Activated CD8-positive, alpha-beta T cell treated with anti-CD3 and anti-CD28 coated beads for 36 hours (primary cell): ENCODE data around the gene GKN2. TPM values are rescaled to one million over a fixed set of nuclear protein-coding genes. Genes with fewer than 3 reads are reported as not detected.

Experiments used
- ATAC-seq: fragments of 200-7000 bp; cut with Tn5 transposase; one replicate; pipeline ENCODE4 v1.10.0; 2021; ENCODE audit warnings: mild to moderate bottlenecking, moderate library complexity
- CTCF ChIA-PET: fragments of 350-600 bp; sonication (Branson Sonifier 250); formaldehyde crosslinking; loops from one replicate; lab custom pipeline; 2021; ENCODE audit warnings: antibody characterized with exemption; lab: Charles Lee
- POLR2A ChIA-PET: fragments of 350-600 bp; sonication (Branson Sonifier 250); formaldehyde crosslinking; loops from one replicate; lab custom pipeline; 2021; ENCODE audit warnings: antibody characterized with exemption; lab: Charles Lee
- DNase-seq: peaks from one replicate; pipeline ENCODE4 v3.0.0-alpha.2; 2020
- H3K27ac Mint-ChIP-seq: one replicate; pipeline ENCODE4 v1.8.0; 2021; ENCODE audit warnings: mild to moderate bottlenecking, mixed read lengths
- H3K27me3 Mint-ChIP-seq: one replicate; pipeline ENCODE4 v1.8.0; 2021; ENCODE audit warnings: mixed read lengths
- H3K36me3 Mint-ChIP-seq: one replicate; pipeline ENCODE4 v1.8.0; 2021; ENCODE audit warnings: low read depth, mixed read lengths
- H3K4me1 Mint-ChIP-seq: one replicate; pipeline ENCODE4 v1.8.0; 2021; ENCODE audit warnings: low read depth, mixed read lengths
- H3K4me3 Mint-ChIP-seq: one replicate; pipeline ENCODE4 v1.8.0; 2021; ENCODE audit warnings: mild to moderate bottlenecking, moderate library complexity, mixed read lengths
- H3K9me3 Mint-ChIP-seq: one replicate; pipeline ENCODE4 v1.8.0; 2021; ENCODE audit warnings: mixed read lengths
- CTCF ChIP-seq: fragments of 200-600 bp; IDR thresholded peaks from one replicate; pipeline ENCODE4 v1.8.0; 2022; ENCODE audit warnings: antibody characterized with exemption, mild to moderate bottlenecking
- intact Hi-C: fragments of 100-400 bp; cut with micrococcal nuclease; formaldehyde crosslinking; loops from one replicate; pipeline ENCODE4 v1.10.0; 2022
- total RNA-seq, 2 experiments: library from RNA; stranded (reverse); gene quantifications; one replicate each; pipeline ENCODE4 v1.2.3, GENCODE V29; 2021

GKN2 gene
- total RNA-seq, 2 experiments from 2014 or later, result not detected

- CTCF ChIA-PET, result interaction anchor here (1.0 to 3.9 kb wide), 7 partner anchors 11 to 452 kb away, joined by 3 to 39 read pairs (median 4); no protein-coding TSS in a partner anchor
- no peak for ATAC-seq
- Mint-ChIP-seq H3K27me3 (no peaks in the 10 kb centered on the region), H3K4me1 (peaks cover 4% of the 10 kb centered on the region), H3K4me3 (no peak overlapping the region), H3K27ac (no peak overlapping the region), H3K9me3 (no peaks in the 10 kb centered on the region), H3K36me3 (no peaks in the 10 kb centered on the region)
- POLR2A ChIA-PET, result interaction anchor here (0.9 kb wide), 1 partner anchor 26 kb away, joined by 3 read pairs; no protein-coding TSS in a partner anchor
- intact Hi-C loops, result no loop called here
- no peak for DNase-seq
- no peak for TF ChIP-seq CTCF
Measured at GRCh38 chr2:68915393-68915792, 37.3 kb downstream of the GKN2 start.

- no peak overlapping the region for H3K4me3 Mint-ChIP-seq
- ChIA-PET POLR2A (interaction anchor here (1.1 kb wide), 1 partner anchor 197 kb away, joined by 3 read pairs; no protein-coding TSS in a partner anchor), CTCF (interaction anchor here (0.7 to 3.9 kb wide), 5 partner anchors 13 to 450 kb away, joined by 3 to 39 read pairs (median 11); no protein-coding TSS in a partner anchor)
- ATAC-seq (no peak), DNase-seq (no peak)
- TF ChIP-seq CTCF, result no peak
- H3K27ac Mint-ChIP-seq, result no peak overlapping the region
- intact Hi-C loops, result loop anchor here (5.0 kb wide), 2 partner anchors 81 to 426 kb away; no protein-coding TSS in a partner anchor
- H3K4me1 Mint-ChIP-seq, result peaks cover 21% of the 10 kb centered on the region
- no peaks in the 10 kb centered on the region for H3K9me3 Mint-ChIP-seq
- H3K27me3 Mint-ChIP-seq, result no peaks in the 10 kb centered on the region
- no peaks in the 10 kb centered on the region for H3K36me3 Mint-ChIP-seq
Measured at GRCh38 chr2:68913359-68913758, 39.3 kb downstream of the GKN2 start.

- no peak for TF ChIP-seq CTCF
- POLR2A ChIA-PET, result interaction anchor here (1.0 kb wide), 2 partner anchors 8 to 148 kb away, joined by 3 to 4 read pairs; no protein-coding TSS in a partner anchor
- Mint-ChIP-seq H3K36me3 (no peaks in the 10 kb centered on the region), H3K27me3 (no peaks in the 10 kb centered on the region), H3K9me3 (no peaks in the 10 kb centered on the region), H3K4me1 (peaks cover 27% of the 10 kb centered on the region), H3K27ac (no peak overlapping the region), H3K4me3 (no peak overlapping the region)
- ATAC-seq (peak; percentile 22), DNase-seq (peak; percentile 75)
- intact Hi-C loops, result loop anchor here (5.0 kb wide), 2 partner anchors 80 to 425 kb away; no protein-coding TSS in a partner anchor
- CTCF ChIA-PET, result interaction anchor here (1.3 to 3.9 kb wide), 6 partner anchors 13 to 449 kb away, joined by 3 to 39 read pairs (median 10); no protein-coding TSS in a partner anchor
Measured at GRCh38 chr2:68912732-68913131, 40.0 kb downstream of the GKN2 start.

- TF ChIP-seq CTCF, result no peak
- intact Hi-C loops, result loop anchor here (5.0 kb wide), 2 partner anchors 80 to 425 kb away; no protein-coding TSS in a partner anchor
Measured at GRCh38 chr2:68912111-68912510, 40.6 kb downstream of the GKN2 start.

GRCh38 chr2:68911709-68912108, 41.0 kb downstream of the GKN2 start:
- no peaks in the 10 kb centered on the region for H3K9me3 Mint-ChIP-seq
- no peak overlapping the region for H3K27ac Mint-ChIP-seq
- ATAC-seq (no peak), DNase-seq (no peak)
- H3K4me1 Mint-ChIP-seq, result peaks cover 34% of the 10 kb centered on the region
- CTCF ChIA-PET, result interaction anchor here (0.8 to 3.0 kb wide), 10 partner anchors 13 to 448 kb away, joined by 3 to 12 read pairs (median 4); no protein-coding TSS in a partner anchor
- POLR2A ChIA-PET, result interaction anchor here (0.6 to 1.0 kb wide), 4 partner anchors 42 to 393 kb away, joined by 3 read pairs; no protein-coding TSS in a partner anchor
- intact Hi-C loops, result loop anchor here (5.0 kb wide), 2 partner anchors 79 to 424 kb away; no protein-coding TSS in a partner anchor
- TF ChIP-seq CTCF, result no peak
- H3K4me3 Mint-ChIP-seq, result no peak overlapping the region
- no peaks in the 10 kb centered on the region for H3K27me3 Mint-ChIP-seq
- H3K36me3 Mint-ChIP-seq, result no peaks in the 10 kb centered on the region

More at GRCh38 chr2:68912111-68912510, 40.6 kb downstream of the GKN2 start:
- no peaks in the 10 kb centered on the region for H3K9me3 Mint-ChIP-seq
- H3K4me3 Mint-ChIP-seq, result no peak overlapping the region
- H3K27me3 Mint-ChIP-seq, result no peaks in the 10 kb centered on the region
- ATAC-seq, result no peak
- DNase-seq, result no peak
- POLR2A ChIA-PET, result interaction anchor here (0.8 to 1.0 kb wide), 4 partner anchors 9 to 147 kb away, joined by 3 to 4 read pairs (median 3); no protein-coding TSS in a partner anchor
- CTCF ChIA-PET, result interaction anchor here (0.8 to 3.9 kb wide), 11 partner anchors 13 to 449 kb away, joined by 3 to 39 read pairs (median 4); no protein-coding TSS in a partner anchor
- H3K4me1 Mint-ChIP-seq, result peaks cover 31% of the 10 kb centered on the region
- no peak overlapping the region for H3K27ac Mint-ChIP-seq
- H3K36me3 Mint-ChIP-seq, result no peaks in the 10 kb centered on the region
